ENCODE measurements around the gene SMO. TPM values are rescaled to one million over a fixed set of nuclear protein-coding genes. Genes with fewer than 3 reads are reported as not detected.

SMO gene
- total RNA-seq, 1 donor from 2014 or later, result 46.0 TPM

DNA sequence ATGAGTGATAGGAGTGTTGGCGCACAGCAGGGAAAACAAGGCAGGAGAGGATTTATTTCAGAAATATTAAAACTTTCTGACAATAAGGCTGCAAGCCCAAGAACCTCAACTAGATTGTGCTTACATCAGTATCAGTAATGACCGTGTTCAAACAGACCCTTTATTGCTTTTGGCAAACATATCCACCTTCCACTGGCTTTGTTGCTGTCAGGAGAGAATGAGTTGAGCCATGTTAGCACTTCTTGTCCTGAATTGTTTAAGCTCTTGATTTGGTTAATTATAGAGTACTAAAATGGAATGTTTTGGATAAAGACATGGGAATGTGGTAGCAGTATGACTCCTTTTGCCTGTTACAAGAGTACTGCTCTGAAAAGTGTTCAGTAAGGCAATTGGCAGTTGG is 40.2 kb downstream of the SMO start:
- no peak overlapping the region for H2AFZ ChIP-seq (replicated peaks)
- peaks cover 71% of the 10 kb centered on the region for H3K79me2 ChIP-seq (ENCODE audit: low read depth)

DNA sequence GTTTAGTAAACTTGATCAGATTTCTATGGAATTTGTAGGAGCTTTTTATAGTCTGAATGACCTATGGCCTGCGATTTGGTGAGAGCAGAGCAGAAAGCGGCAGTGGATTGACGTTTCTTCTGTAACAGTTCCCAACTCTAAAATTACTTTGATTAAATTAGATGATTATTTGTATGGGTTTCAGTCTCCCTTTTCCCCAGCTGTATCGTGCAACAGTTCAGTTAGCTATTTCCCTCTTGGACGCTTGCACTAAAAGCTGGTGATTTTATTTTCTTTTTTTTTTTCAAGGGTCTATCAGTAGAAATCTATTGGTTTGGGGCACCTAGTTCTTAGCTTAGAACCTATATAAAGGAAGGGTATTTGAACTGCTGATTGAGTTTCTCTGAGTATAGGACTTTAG is 43.2 kb downstream of the SMO start:
- Histone ChIP-seq H3K79me2 (ENCODE audit: low read depth) (peaks cover 79% of the 10 kb centered on the region), H2AFZ (replicated peaks) (no peak overlapping the region), H3K36me3 (no peaks in the 10 kb centered on the region), H3K9ac (no peak overlapping the region), H3K27ac (no peak overlapping the region), H3K27me3 (no peaks in the 10 kb centered on the region), H3K4me1 (peaks cover 6% of the 10 kb centered on the region), H3F3A (ENCODE audit: low read depth) (peaks cover 1% of the 10 kb centered on the region), H4K20me1 (ENCODE audit: low read depth) (peaks cover 28% of the 10 kb centered on the region), H3K4me2 (no peak overlapping the region), H3K4me3 (no peak overlapping the region), H3K9me3 (ENCODE audit: low read depth) (no peaks in the 10 kb centered on the region)
- peaks cover 16% of the 10 kb centered on the region for H3K36me3 Mint-ChIP-seq
- H3K4me1 Mint-ChIP-seq, result peaks cover 23% of the 10 kb centered on the region
- no peak overlapping the region for H3K27ac Mint-ChIP-seq
- no peak overlapping the region for H3K4me3 Mint-ChIP-seq
- no peaks in the 10 kb centered on the region for H3K9me3 Mint-ChIP-seq
- DNase-seq (ENCODE audit: low spot score), result no peak
- TF ChIP-seq, protein P1, sequence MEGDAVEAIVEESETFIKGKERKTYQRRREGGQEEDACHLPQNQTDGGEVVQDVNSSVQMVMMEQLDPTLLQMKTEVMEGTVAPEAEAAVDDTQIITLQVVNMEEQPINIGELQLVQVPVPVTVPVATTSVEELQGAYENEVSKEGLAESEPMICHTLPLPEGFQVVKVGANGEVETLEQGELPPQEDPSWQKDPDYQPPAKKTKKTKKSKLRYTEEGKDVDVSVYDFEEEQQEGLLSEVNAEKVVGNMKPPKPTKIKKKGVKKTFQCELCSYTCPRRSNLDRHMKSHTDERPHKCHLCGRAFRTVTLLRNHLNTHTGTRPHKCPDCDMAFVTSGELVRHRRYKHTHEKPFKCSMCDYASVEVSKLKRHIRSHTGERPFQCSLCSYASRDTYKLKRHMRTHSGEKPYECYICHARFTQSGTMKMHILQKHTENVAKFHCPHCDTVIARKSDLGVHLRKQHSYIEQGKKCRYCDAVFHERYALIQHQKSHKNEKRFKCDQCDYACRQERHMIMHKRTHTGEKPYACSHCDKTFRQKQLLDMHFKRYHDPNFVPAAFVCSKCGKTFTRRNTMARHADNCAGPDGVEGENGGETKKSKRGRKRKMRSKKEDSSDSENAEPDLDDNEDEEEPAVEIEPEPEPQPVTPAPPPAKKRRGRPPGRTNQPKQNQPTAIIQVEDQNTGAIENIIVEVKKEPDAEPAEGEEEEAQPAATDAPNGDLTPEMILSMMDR (IDR thresholded peaks at IDR 0.05), result no peak
- TF ChIP-seq EZH2phosphoT487 (IDR thresholded peaks at IDR 0.05) (no peak), EZH2 (IDR thresholded peaks at IDR 0.05) (no peak)
- no peaks in the 10 kb centered on the region for H3K27me3 Mint-ChIP-seq (ENCODE audit: insufficient read depth, low read depth)

More for the DNA sequence above, 40.2 kb downstream of the SMO start:
- no peak overlapping the region for H3K4me3 Mint-ChIP-seq
- peaks cover 35% of the 10 kb centered on the region for H3K4me1 Mint-ChIP-seq
- Histone ChIP-seq H4K20me1 (ENCODE audit: low read depth) (peaks cover 32% of the 10 kb centered on the region), H3K4me1 (peaks cover 13% of the 10 kb centered on the region), H3K27me3 (no peaks in the 10 kb centered on the region), H3K9ac (no peak overlapping the region), H3F3A (ENCODE audit: low read depth) (peaks cover 27% of the 10 kb centered on the region), H3K9me3 (ENCODE audit: low read depth) (no peaks in the 10 kb centered on the region), H3K4me3 (no peak overlapping the region), H3K27ac (no peak overlapping the region), H3K36me3 (no peaks in the 10 kb centered on the region), H3K4me2 (no peak overlapping the region)
- DNase-seq (ENCODE audit: low spot score), result no peak
- no peak overlapping the region for H3K27ac Mint-ChIP-seq
- no peaks in the 10 kb centered on the region for H3K9me3 Mint-ChIP-seq
- TF ChIP-seq EZH2phosphoT487 (IDR thresholded peaks at IDR 0.05) (no peak), EZH2 (IDR thresholded peaks at IDR 0.05) (no peak)
- TF ChIP-seq, protein P1 (IDR thresholded peaks at IDR 0.05), result no peak
- H3K27me3 Mint-ChIP-seq (ENCODE audit: insufficient read depth, low read depth), result peaks cover 4% of the 10 kb centered on the region
- peaks cover 5% of the 10 kb centered on the region for H3K36me3 Mint-ChIP-seq

DNA sequence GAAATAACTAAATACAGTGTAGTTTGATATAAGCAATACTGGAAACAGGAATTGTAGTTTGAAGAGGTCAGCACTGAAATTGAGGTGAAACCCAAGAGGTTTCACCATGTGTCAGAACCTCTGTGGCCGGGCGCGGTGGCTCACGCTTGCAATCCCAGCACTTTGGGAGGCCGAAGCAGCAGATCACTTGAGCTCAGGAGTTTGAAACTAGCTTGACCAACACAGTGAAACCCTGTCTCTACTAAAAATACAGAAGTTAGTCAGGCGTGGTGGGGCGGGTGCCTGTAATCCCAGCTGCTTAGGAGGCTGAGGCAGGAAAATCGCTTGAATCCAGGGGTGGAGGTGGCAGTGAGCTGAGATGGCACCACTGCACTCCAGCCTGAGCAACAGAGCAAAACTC is 50.1 kb downstream of the SMO start:
- no peaks in the 10 kb centered on the region for H3K36me3 ChIP-seq
- no peak overlapping the region for H3K27ac ChIP-seq
- H3K36me3 Mint-ChIP-seq, result peaks cover 22% of the 10 kb centered on the region
- no peak overlapping the region for H2AFZ ChIP-seq (replicated peaks)
- TF ChIP-seq EZH2phosphoT487 (IDR thresholded peaks at IDR 0.05) (no peak), EZH2 (IDR thresholded peaks at IDR 0.05) (no peak)
- TF ChIP-seq, protein P1 (IDR thresholded peaks at IDR 0.05), result no peak
- no peaks in the 10 kb centered on the region for H3K27me3 Mint-ChIP-seq (ENCODE audit: insufficient read depth, low read depth)
- H3K4me1 ChIP-seq, result peaks cover 11% of the 10 kb centered on the region
- H3K4me1 Mint-ChIP-seq, result peaks cover 14% of the 10 kb centered on the region
- peaks cover 54% of the 10 kb centered on the region for H3K79me2 ChIP-seq (ENCODE audit: low read depth)
- H3K4me3 ChIP-seq, result no peak overlapping the region
- no peaks in the 10 kb centered on the region for H3K9me3 ChIP-seq (ENCODE audit: low read depth)
- no peak for DNase-seq (ENCODE audit: low spot score)
- H3K4me3 Mint-ChIP-seq, result no peak overlapping the region
- H3K9me3 Mint-ChIP-seq, result peaks cover 2% of the 10 kb centered on the region
- H3F3A ChIP-seq (ENCODE audit: low read depth), result peaks cover 10% of the 10 kb centered on the region
- H3K9ac ChIP-seq, result no peak overlapping the region
- no peaks in the 10 kb centered on the region for H3K27me3 ChIP-seq
- H4K20me1 ChIP-seq (ENCODE audit: low read depth), result peaks cover 3% of the 10 kb centered on the region
- H3K27ac Mint-ChIP-seq, result no peak overlapping the region
- no peak overlapping the region for H3K4me2 ChIP-seq

All from neural progenitor cell (in vitro differentiated cells).